Keratinocyte (primary cell): ENCODE data around the gene HHIPL1.

Source experiments
- EZH2 ChIP-seq: IDR thresholded peaks from one replicate; pipeline ENCODE4 v1.6.1; 2012; ENCODE audit warnings: inconsistent platforms, mild to moderate bottlenecking, low read length, moderate library complexity
- TF ChIP-seq, protein P1 (sequence below), 3 experiments: IDR thresholded peaks in 1 of 3; conservative IDR thresholded peaks in 1 of 3; optimal IDR thresholded peaks in 1 of 3; 2 replicates in 2 of 3; 3 replicates in 1 of 3; pipeline versions ENCODE3 to v1.5.1; 2011; ENCODE audit warnings: low read length in 3 of 3, mild to moderate bottlenecking in 3 of 3, moderate library complexity in 2 of 3, control low read depth in 1 of 3, inconsistent platforms in 1 of 3; ENCODE audit not compliant: insufficient read depth in 2 of 3; ENCODE audit errors: extremely low read depth in 1 of 3

- no peak for TF ChIP-seq EZH2
- TF ChIP-seq, protein P1, sequence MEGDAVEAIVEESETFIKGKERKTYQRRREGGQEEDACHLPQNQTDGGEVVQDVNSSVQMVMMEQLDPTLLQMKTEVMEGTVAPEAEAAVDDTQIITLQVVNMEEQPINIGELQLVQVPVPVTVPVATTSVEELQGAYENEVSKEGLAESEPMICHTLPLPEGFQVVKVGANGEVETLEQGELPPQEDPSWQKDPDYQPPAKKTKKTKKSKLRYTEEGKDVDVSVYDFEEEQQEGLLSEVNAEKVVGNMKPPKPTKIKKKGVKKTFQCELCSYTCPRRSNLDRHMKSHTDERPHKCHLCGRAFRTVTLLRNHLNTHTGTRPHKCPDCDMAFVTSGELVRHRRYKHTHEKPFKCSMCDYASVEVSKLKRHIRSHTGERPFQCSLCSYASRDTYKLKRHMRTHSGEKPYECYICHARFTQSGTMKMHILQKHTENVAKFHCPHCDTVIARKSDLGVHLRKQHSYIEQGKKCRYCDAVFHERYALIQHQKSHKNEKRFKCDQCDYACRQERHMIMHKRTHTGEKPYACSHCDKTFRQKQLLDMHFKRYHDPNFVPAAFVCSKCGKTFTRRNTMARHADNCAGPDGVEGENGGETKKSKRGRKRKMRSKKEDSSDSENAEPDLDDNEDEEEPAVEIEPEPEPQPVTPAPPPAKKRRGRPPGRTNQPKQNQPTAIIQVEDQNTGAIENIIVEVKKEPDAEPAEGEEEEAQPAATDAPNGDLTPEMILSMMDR (optimal IDR thresholded peaks at IDR 0.05 in 1 of 3, IDR thresholded peaks at IDR 0.05 in 1 of 3, conservative IDR thresholded peaks at IDR 0.05 in 1 of 3; ENCODE audit: extremely low read depth in 1 of 3, insufficient read depth in 2 of 3, low read length in 3 of 3) = no peak
Measured at GRCh38 chr14:99670361-99671234, 25.7 kb downstream of the HHIPL1 start.
